ENCODE measurements around the gene XRRA1. TPM values are rescaled to one million over a fixed set of nuclear protein-coding genes. Genes with fewer than 3 reads are reported as not detected.

Gene XRRA1
- total and polyA plus RNA-seq, 8 donors: 2.1 to 57.7 (median 6.5) TPM

DNA sequence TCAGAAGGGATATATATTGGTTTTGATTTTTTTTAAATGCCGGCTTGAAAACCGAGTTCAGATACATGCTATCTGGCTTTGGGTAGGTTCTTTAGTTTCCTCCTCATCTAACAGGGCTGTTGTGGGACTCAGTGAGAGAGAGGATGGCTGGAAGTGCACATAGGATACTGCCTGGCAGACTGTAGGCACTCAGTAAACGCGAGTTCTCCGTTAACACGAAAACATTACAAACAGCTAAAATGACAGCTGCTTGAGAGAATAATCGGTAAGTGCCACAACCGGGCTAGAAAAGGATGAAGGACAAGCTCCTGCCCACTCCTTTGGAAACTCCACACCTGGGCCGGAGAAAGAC is 369 bp downstream of the XRRA1 start:
- no peaks in the 10 kb centered on the region for H3K27me3 ChIP-seq
- peak overlapping the region; percentile 71 to 91 (median 86) for H3K4me3 ChIP-seq
- H3K36me3 ChIP-seq: peaks cover 0 to 16% (median 14%) of the 10 kb centered on the region in 4 donors
- TF ChIP-seq POLR2A (IDR thresholded peaks at IDR 0.05) (no peak), EP300 (IDR thresholded peaks at IDR 0.05) (no peak), POLR2AphosphoS5 (IDR thresholded peaks at IDR 0.05) (no peak)
- TF ChIP-seq, protein P1, sequence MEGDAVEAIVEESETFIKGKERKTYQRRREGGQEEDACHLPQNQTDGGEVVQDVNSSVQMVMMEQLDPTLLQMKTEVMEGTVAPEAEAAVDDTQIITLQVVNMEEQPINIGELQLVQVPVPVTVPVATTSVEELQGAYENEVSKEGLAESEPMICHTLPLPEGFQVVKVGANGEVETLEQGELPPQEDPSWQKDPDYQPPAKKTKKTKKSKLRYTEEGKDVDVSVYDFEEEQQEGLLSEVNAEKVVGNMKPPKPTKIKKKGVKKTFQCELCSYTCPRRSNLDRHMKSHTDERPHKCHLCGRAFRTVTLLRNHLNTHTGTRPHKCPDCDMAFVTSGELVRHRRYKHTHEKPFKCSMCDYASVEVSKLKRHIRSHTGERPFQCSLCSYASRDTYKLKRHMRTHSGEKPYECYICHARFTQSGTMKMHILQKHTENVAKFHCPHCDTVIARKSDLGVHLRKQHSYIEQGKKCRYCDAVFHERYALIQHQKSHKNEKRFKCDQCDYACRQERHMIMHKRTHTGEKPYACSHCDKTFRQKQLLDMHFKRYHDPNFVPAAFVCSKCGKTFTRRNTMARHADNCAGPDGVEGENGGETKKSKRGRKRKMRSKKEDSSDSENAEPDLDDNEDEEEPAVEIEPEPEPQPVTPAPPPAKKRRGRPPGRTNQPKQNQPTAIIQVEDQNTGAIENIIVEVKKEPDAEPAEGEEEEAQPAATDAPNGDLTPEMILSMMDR (IDR thresholded peaks at IDR 0.05): no peak
- intact Hi-C loops (cut with DNase I; ENCODE audit: low total_unique reads): no loop called here
- no peak for DNase-seq
- 1 to 3% (median 2%) methylated on average over 9 of the region's 9 CpGs for WGBS, 5 donors
- H3K27ac ChIP-seq: peak overlapping the region; percentile 52 to 91 (median 86)
- H3K4me1 ChIP-seq: peaks cover 27 to 74% (median 50%) of the 10 kb centered on the region in 4 donors
- no peaks in the 10 kb centered on the region for H3K9me3 ChIP-seq

- H3K27ac ChIP-seq: no peak overlapping the region
- TF ChIP-seq POLR2A (IDR thresholded peaks at IDR 0.05) (no peak), EP300 (IDR thresholded peaks at IDR 0.05) (no peak), POLR2AphosphoS5 (IDR thresholded peaks at IDR 0.05) (no peak)
- TF ChIP-seq, protein P1 (IDR thresholded peaks at IDR 0.05): no peak
- H3K4me3 ChIP-seq: no peak overlapping the region
- no peak for DNase-seq
- WGBS, 5 donors: 87 to 93% (median 90%) methylated on average over 5 of the region's 5 CpGs
- H3K4me1 ChIP-seq: peaks cover 0 to 32% (median 9%) of the 10 kb centered on the region in 4 donors
- no peaks in the 10 kb centered on the region for H3K9me3 ChIP-seq
- intact Hi-C loops (cut with DNase I; ENCODE audit: low total_unique reads): no loop called here
- peaks cover 0 to 60% (median 34%) of the 10 kb centered on the region in 4 donors for H3K36me3 ChIP-seq
- no peaks in the 10 kb centered on the region for H3K27me3 ChIP-seq
These were observed 6.7 kb downstream of the XRRA1 start for GRCh38 chr11:74942073-74942759.

GRCh38 chr11:74941492-74941891 is 7.4 kb downstream of the XRRA1 start:
- no peaks in the 10 kb centered on the region for H3K9me3 ChIP-seq
- no peaks in the 10 kb centered on the region for H3K27me3 ChIP-seq
- intact Hi-C loops (cut with DNase I; ENCODE audit: low total_unique reads): no loop called here

DNA sequence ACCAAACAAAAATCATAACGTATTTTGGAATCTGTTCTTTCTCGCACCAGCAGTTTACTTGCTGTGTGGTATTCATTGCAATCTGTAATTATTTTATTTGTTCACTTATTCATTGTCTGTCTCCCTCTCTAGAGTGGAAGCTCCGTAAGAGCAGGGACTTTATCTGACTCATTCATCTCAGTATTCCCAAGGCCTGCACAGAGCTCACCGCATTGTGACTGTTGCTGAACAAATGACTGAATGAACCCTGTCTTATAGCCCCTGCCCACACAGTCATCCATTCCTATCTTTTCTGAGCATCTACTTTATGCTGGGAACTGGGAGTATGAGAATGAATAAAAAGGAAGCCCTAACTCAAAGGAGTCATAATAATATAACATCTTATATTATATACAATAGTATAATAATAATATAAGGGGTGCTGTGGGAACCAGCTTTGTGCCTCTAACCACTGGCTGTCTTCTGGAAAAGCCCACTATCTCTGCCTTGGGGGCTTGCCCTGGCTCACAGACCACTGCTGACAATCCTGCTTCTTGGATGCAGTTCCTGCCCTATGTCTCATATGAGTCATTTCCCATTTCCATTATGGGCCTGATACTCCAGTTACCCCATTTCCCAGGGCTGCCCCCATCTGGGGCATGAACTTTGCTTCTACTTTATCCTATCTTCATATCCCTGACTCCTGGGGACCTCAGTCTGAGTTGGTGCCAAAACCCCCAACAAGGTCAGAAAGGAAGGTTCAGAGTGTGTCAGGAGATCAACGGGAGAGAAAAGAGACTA is 11.0 kb downstream of the XRRA1 start:
- Histone ChIP-seq H3K9me3 (no peaks in the 10 kb centered on the region), H3K27ac (no peak overlapping the region), H3K4me3 (no peak overlapping the region), H3K27me3 (no peaks in the 10 kb centered on the region), H3K36me3 (peaks cover 4 to 92% (median 67%) of the 10 kb centered on the region in 4 donors), H3K4me1 (peaks cover 0 to 12% (median 6%) of the 10 kb centered on the region in 4 donors)
- 88 to 94% (median 93%) methylated on average over 5 of the region's 5 CpGs for WGBS, 5 donors
- DNase-seq: no peak
- no peak for TF ChIP-seq EP300 (IDR thresholded peaks at IDR 0.05)
- intact Hi-C loops (cut with DNase I; ENCODE audit: low total_unique reads): loop anchor here (5.0 kb wide), 1 partner anchor 94 kb away; no protein-coding TSS in a partner anchor

More at GRCh38 chr11:74941492-74941891, 7.4 kb downstream of the XRRA1 start:
- no peak overlapping the region for H3K27ac ChIP-seq
- DNase-seq: no peak
- no peak for TF ChIP-seq POLR2A (IDR thresholded peaks at IDR 0.05)
- TF ChIP-seq, protein P1 (IDR thresholded peaks at IDR 0.05): no peak
- TF ChIP-seq POLR2AphosphoS5 (IDR thresholded peaks at IDR 0.05): no peak
- TF ChIP-seq EP300 (IDR thresholded peaks at IDR 0.05): no peak
- peaks cover 0 to 28% (median 6%) of the 10 kb centered on the region in 4 donors for H3K4me1 ChIP-seq
- H3K36me3 ChIP-seq: peaks cover 2 to 67% (median 41%) of the 10 kb centered on the region in 4 donors
- H3K4me3 ChIP-seq: no peak overlapping the region
